Motor neuron (in vitro differentiated cells): Measurements from ENCODE around the gene NRAS. TPM values are rescaled to one million over a fixed set of nuclear protein-coding genes. Genes with fewer than 3 reads are reported as not detected.

ENCODE experiments used
- ATAC-seq, 8 experiments: fragments of 200-7000 bp; cut with Tn5 transposase; replicated peaks in 6 of 8; 2 replicates each; pipeline ENCODE4 v1.8.0; 2021; ENCODE audit warnings: mild to moderate bottlenecking in 8 of 8, moderate library complexity in 8 of 8
- H3K27ac ChIP-seq, 2 donors: fragments of 250-450 bp; sonication (Bioruptor Pico); 2 replicates each; pipeline ENCODE4 v1.9.0; 2021; ENCODE audit warnings: antibody characterized with exemption in 2 of 2, mild to moderate bottlenecking in 2 of 2, moderate library complexity in 1 of 2
- H3K4me1 ChIP-seq, 2 donors: fragments of 250-450 bp; sonication (Bioruptor Pico); replicated peaks in 1 of 2; 2 replicates each; pipeline ENCODE4 v1.6.1; 2021; ENCODE audit warnings: antibody characterized with exemption in 2 of 2, mild to moderate bottlenecking in 2 of 2, moderate library complexity in 1 of 2
- H3K4me3 ChIP-seq, 5 donors: fragments of 250-450 bp; sonication (Bioruptor Pico); 2 replicates each; pipeline ENCODE4 v1.9.0; 2021; ENCODE audit warnings: antibody characterized with exemption in 5 of 5, mild to moderate bottlenecking in 5 of 5, moderate library complexity in 4 of 5
- WGBS, 10 experiments: fragments of 450-650 bp; shearing (Covaris generic); methylation state at CpG; one replicate each; pipeline ENCODE4 v1.0.0; 2022; 5-methylcytosine and 5-hydroxymethylcytosine counted together
- in situ Hi-C, 9 experiments: fragments of 400-800 bp; cut with MboI; loops; one replicate each; pipeline ENCODE4 v1.15.0; 2021; ENCODE audit warnings: low sequenced_read_pairs in 9 of 9, low pct_unique_long_range_greater_than_20kb in 2 of 9; ENCODE audit not compliant: unreplicated experiment in 9 of 9
- total RNA-seq, 8 experiments: library from RNA; unstranded; fragments of 300-600 nt; gene quantifications; 2 replicates each; pipeline versions ENCODE4 v1.2.3 to v1.2.4, GENCODE V29; 2022

NRAS gene
- total RNA-seq, 8 experiments from 2014 or later = 15.8 to 87.0 (median 50.8) TPM

DNA sequence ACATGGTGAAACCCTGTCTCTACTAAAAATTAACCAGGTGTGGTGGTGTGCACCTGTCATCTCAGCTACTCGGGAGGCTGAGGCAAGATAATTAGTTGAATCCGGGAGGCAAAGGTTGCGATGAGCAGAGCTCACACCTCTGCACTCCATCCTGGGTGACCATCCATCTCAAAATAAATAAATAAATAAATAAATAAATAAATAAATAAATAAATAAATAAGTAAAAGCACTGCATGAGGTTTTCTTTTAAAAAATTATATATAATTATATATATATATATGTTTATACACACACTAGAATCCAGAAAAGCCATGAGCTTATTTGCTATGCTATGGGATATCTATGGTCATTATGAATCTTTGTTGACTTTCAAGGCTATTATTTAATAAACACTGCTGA lies 23.6 kb downstream of the NRAS start:
- no peak for ATAC-seq
- H3K4me3 ChIP-seq = no peak overlapping the region
- in situ Hi-C loops = loop anchor here in 1 of 9 experiments (25.0 kb wide), 1 partner anchor 731 kb away; no protein-coding TSS in a partner anchor
- no peak overlapping the region for H3K27ac ChIP-seq
- 32 to 100% (median 89%) methylated on average over 2 to 3 of the region's 3 CpGs; no CpG with 5 or more reads in 3 of the 10 experiments for WGBS, 10 experiments
- H3K4me1 ChIP-seq = no peaks in the 10 kb centered on the region

DNA sequence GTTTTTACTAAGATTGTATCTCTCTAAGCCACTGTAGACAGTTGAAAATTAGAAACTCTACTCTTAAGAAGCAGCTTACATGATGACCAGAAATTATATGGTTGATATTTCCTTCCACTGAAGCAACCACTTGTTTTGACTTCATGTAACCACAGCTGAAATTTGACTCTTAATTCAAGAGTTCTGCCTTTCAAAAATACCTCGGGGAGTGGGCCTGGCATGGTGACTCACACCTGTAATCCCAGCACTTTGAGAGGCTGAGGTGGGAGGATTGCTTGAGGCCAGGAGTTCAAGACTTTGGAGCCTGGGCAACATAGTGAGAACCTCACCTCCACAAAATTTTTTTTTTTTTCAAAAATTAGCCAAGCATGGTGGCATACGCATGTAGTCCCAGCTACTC lies 25.5 kb downstream of the NRAS start:
- 25 to 88% (median 71%) methylated on average over 1 to 2 of the region's 2 CpGs; no CpG with 5 or more reads in 4 of the 10 experiments for WGBS, 10 experiments
- no peak for ATAC-seq
- H3K4me3 ChIP-seq = no peak overlapping the region
- no peak overlapping the region for H3K27ac ChIP-seq
- in situ Hi-C loops = loop anchor here in 1 of 9 experiments (25.0 kb wide), 1 partner anchor 729 kb away; no protein-coding TSS in a partner anchor
- no peaks in the 10 kb centered on the region for H3K4me1 ChIP-seq

GRCh38 chr1:114690148-114690547 lies 26.4 kb downstream of the NRAS start:
- Histone ChIP-seq H3K4me3 (no peak overlapping the region), H3K4me1 (no peaks in the 10 kb centered on the region), H3K27ac (no peak overlapping the region)
- 14 to 82% (median 48%) methylated on average over 1 of the region's 1 CpG; no CpG with 5 or more reads in 2 of the 10 experiments for WGBS, 10 experiments
- no peak for ATAC-seq
- in situ Hi-C loops = loop anchor here in 1 of 9 experiments (25.0 kb wide), 1 partner anchor 728 kb away; no protein-coding TSS in a partner anchor

DNA sequence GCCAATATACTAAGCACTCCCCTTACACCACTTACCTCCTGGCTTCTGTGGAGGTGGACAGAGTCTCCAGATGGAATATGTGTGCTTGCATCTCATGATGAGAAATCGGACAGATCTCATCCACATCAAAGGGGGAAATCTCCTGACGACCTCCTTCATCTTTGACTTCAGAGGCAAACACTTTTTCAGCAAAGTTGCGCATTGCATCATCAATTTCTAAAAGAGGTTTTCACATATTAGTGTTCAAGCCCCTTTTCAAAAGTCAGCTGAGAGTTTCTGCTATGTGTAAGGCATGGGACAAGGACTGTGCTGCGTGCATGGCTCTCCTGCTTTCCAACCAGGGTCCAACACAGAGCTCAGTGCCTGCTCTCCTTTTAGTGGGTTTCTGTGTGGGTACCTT lies 28.0 kb downstream of the NRAS start:
- ATAC-seq = no peak
- in situ Hi-C loops = loop anchor here in 1 of 9 experiments (25.0 kb wide), 1 partner anchor 726 kb away; no protein-coding TSS in a partner anchor
- H3K4me3 ChIP-seq = no peak overlapping the region
- WGBS, 10 experiments = 0 to 100% (median 63%) methylated on average over 1 to 3 of the region's 4 CpGs; no CpG with 5 or more reads in 3 of the 10 experiments
- no peak overlapping the region for H3K27ac ChIP-seq
- no peaks in the 10 kb centered on the region for H3K4me1 ChIP-seq

GRCh38 chr1:114685851-114686250 lies 30.7 kb downstream of the NRAS start:
- ATAC-seq = no peak

GRCh38 chr1:114677691-114678090 lies 38.9 kb downstream of the NRAS start:
- Histone ChIP-seq H3K4me1 (no peaks in the 10 kb centered on the region), H3K4me3 (no peak overlapping the region), H3K27ac (no peak overlapping the region)
- 0 to 75% (median 50%) methylated on average over 1 to 5 of the region's 5 CpGs; no CpG with 5 or more reads in 5 of the 10 experiments for WGBS, 10 experiments
- in situ Hi-C loops = loop anchor here in 1 of 9 experiments (25.0 kb wide), 1 partner anchor 715 kb away; no protein-coding TSS in a partner anchor
- no peak for ATAC-seq

More at GRCh38 chr1:114685851-114686250, 30.7 kb downstream of the NRAS start:
- Histone ChIP-seq H3K4me3 (no peak overlapping the region), H3K4me1 (no peaks in the 10 kb centered on the region), H3K27ac (no peak overlapping the region)
- WGBS, 10 experiments = 17 to 96% (median 77%) methylated on average over 2 to 5 of the region's 5 CpGs
- in situ Hi-C loops = loop anchor here in 1 of 9 experiments (25.0 kb wide), 1 partner anchor 724 kb away; no protein-coding TSS in a partner anchor

DNA sequence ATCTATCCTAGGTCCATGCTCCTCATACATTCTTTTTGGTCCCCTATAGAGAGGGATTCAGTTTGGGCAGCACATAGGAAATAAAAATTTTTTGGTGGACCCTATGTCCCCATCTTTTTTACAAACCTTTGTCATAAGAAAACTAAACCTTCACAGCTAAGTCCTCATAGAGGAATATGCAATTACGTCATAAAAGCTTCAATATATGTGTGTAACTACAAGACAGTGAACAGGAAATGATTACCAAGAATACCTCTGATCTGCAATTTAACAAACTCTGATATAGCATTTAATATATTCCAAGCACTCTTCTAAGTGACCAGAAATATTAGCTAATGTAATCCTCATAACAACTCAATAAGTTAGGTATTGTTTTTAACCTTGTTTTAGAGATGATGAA lies 40.5 kb downstream of the NRAS start:
- ATAC-seq = no peak
- 57 to 100% (median 80%) methylated on average over 1 of the region's 1 CpG; no CpG with 5 or more reads in 3 of the 10 experiments for WGBS, 10 experiments
- Histone ChIP-seq H3K4me3 (no peak overlapping the region), H3K4me1 (no peaks in the 10 kb centered on the region), H3K27ac (no peak overlapping the region)
- in situ Hi-C loops = loop anchor here in 1 of 9 experiments (25.0 kb wide), 1 partner anchor 714 kb away; no protein-coding TSS in a partner anchor

DNA sequence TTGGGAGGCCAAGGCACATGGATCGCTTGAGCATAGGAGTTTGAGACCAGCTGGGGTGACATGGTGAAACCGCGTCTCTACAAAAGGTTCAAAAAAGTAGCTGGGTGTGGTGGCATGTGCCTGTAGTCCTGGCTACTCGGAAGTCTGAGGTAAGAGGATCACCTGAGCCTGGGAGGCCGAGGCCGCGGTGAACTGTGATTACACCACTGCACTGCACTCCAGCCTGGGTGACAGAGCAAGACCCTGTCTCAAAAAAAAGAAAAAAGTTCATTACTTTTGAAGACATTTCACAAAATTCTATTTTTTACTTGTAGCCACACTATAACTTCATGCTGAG lies 44.7 kb downstream of the NRAS start:
- in situ Hi-C loops = no loop called here
- WGBS, 10 experiments = 66 to 100% (median 91%) methylated on average over 1 to 7 of the region's 7 CpGs; no CpG with 5 or more reads in 4 of the 10 experiments
- ATAC-seq = no peak
- Histone ChIP-seq H3K27ac (no peak overlapping the region), H3K4me1 (peaks cover 0 to 4% of the 10 kb centered on the region in 2 donors), H3K4me3 (no peak overlapping the region)

GRCh38 chr1:114671011-114671938 lies 45.3 kb downstream of the NRAS start:
- WGBS, 10 experiments = 35 to 87% (median 73%) methylated on average over 1 to 9 of the region's 9 CpGs; no CpG with 5 or more reads in 1 of the 10 experiments
- no peak for ATAC-seq
- peaks cover 0 to 4% of the 10 kb centered on the region in 2 donors for H3K4me1 ChIP-seq
- in situ Hi-C loops = no loop called here
- H3K27ac ChIP-seq = no peak overlapping the region
- no peak overlapping the region for H3K4me3 ChIP-seq

DNA sequence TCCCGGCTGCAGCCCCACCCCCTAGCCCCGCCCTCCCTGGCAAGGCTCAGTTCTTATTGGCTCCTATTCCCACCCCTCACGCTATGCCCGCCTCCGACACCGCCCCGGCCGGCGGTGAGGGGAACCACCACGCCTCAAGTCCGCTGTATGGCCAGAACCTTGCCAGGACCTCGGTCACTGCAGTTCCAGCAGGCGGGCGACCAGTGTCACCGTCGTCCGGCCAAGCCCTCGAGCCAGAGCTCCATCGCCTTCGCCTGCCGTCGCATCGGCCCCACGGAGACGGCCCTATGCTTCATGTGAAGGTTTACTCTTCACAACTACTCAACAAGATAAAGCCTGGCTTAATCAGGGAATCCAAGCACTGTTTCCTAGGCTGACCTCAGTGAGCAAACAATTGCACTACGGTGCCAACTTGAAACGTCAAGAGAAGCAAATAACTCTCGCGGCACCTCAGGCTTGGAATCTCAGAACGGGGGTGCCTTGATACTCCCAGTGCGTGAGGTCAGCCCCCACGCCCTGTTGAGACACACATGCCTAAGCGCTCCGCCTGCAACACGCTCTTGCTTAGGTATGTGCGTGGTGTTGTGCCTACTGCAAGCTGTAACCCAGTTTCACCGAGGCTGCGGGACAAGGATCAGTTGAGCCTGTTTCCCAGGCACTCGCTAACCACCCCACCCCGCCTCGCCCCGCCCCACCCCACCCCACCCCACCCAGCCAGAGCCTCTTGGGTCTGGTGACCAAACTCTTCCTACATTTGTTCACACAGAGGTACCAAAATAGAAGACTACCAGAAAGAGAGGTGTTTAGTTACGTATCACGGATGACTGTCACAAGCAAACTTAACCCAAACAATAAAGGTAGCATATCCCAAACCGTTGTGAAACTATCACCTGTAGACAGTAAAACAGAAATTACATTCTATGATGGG lies 46.2 kb downstream of the NRAS start:
- ATAC-seq = peak; percentile 91 to 99 (median 98)
- 0 to 83% (median 17%) methylated on average over 2 to 24 of the region's 45 CpGs; no CpG with 5 or more reads in 2 of the 10 experiments for WGBS, 10 experiments
- H3K27ac ChIP-seq = no peak overlapping the region

DNA sequence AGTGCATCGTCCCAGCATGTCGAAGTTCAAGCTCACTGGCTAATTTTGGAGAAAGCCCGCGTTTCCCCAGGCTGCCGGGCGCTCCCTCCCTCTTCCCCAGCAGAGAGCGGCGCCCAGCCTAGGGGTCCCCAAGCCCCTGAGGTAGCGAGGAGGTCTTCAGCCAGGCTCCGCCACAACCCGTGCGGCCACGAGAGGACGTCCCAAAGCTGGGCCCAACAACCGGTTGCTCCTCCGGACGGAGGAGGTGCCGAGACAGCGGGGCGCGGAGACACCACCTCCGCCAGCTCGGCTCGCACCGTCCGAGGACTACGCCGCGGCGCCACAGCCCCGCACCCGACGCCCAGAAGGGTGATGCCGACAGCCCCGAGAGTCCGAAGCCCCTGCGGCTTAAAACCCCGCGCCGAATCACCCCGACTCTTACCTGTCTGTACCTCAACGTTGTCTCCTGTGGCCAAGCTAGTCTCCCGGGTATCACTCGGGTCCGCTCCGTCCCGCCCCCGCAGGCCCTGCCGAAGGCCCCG lies 46.9 kb downstream of the NRAS start, which contains the start of gene DENND2C:
TSS of gene DENND2C (minus strand) at position 488 of the 521 bp plus-strand sequence. CDS start 44,065 bp downstream, outside the sequence.
- ATAC-seq = peak; percentile 67 to 84 (median 74)
- Histone ChIP-seq H3K4me3 (peak within 1 kb of the TSS; percentile 48 to 55 (median 49)), H3K4me1 (peaks cover 0 to 4% of the 10 kb centered on the region in 2 donors), H3K27ac (no peak within 1 kb of the TSS)
- 0 to 5% (median 0%) methylated on average over 3 to 22 of the region's 50 CpGs; no CpG with 5 or more reads in 4 of the 10 experiments for WGBS, 10 experiments
- in situ Hi-C loops = no loop called here

More for the DNA sequence above, 46.2 kb downstream of the NRAS start:
- in situ Hi-C loops = no loop called here
- Histone ChIP-seq H3K4me3 (peak overlapping the region; percentile 48 to 55 (median 49)), H3K4me1 (peaks cover 0 to 4% of the 10 kb centered on the region in 2 donors)
